OCI-LY3 (cell line): ENCODE data around the gene KHSRP.

Source experiments
- H2AFZ ChIP-seq: fragments of 200-600, 300-600 bp; shearing (Covaris generic); 2 replicates; pipeline ENCODE4 v1.6.0; 2014; ENCODE audit warnings: antibody characterized with exemption, low read depth, low read length
- H3K27ac ChIP-seq: fragments of 200-600, 300-600 bp; sonication (generic); 2 replicates; pipeline ENCODE4 v1.5.1; 2014; ENCODE audit warnings: mild to moderate bottlenecking, low read length, moderate library complexity, mixed read lengths
- H3K27me3 ChIP-seq: fragments of 200-600, 300-600 bp; sonication (generic); 2 replicates; pipeline ENCODE4 v1.6.1; 2014; ENCODE audit warnings: low read depth, low read length, mixed read lengths
- H3K36me3 ChIP-seq: fragments of 200-600, 300-600 bp; sonication (generic); replicated peaks from 2 replicates; pipeline ENCODE3; 2014; ENCODE audit warnings: low read depth, low read length, mixed read lengths
- H3K4me1 ChIP-seq: fragments of 300-600, 200-600 bp; sonication (generic); 2 replicates; pipeline ENCODE4 v1.6.1; 2014; ENCODE audit warnings: low read length, mixed read lengths
- H3K4me2 ChIP-seq: fragments of 200-600, 300-600 bp; sonication (generic); 2 replicates; pipeline ENCODE4 v1.6.1; 2014; ENCODE audit warnings: low read length, mixed read lengths
- H3K4me3 ChIP-seq: fragments of 300-600, 200-600 bp; sonication (generic); 2 replicates; pipeline ENCODE4 v1.5.1; 2014; ENCODE audit warnings: antibody characterized with exemption, mild to moderate bottlenecking, low read length, moderate library complexity
- H3K79me2 ChIP-seq: fragments of 300-600, 200-600 bp; shearing (Covaris generic); 2 replicates; pipeline ENCODE4 v1.6.1; 2014; ENCODE audit warnings: mild to moderate bottlenecking, low read length, mixed read lengths
- H3K9ac ChIP-seq: fragments of 300-600, 200-600 bp; shearing (Covaris generic); 2 replicates; pipeline ENCODE4 v1.6.0; 2014; ENCODE audit warnings: mild to moderate bottlenecking, low read length, moderate library complexity
- H3K9me3 ChIP-seq: fragments of 200-600, 300-600 bp; shearing (Covaris generic); 2 replicates; pipeline ENCODE4 v1.6.1; 2014; ENCODE audit warnings: low read length, mixed read lengths; ENCODE audit not compliant: insufficient read depth
- H4K20me1 ChIP-seq: fragments of 200-600, 300-600 bp; sonication (generic); 2 replicates; pipeline ENCODE4 v1.6.1; 2016; ENCODE audit warnings: low read length, mixed read lengths; ENCODE audit not compliant: insufficient read depth
- CTCF ChIP-seq: fragments of 200-600, 300-600 bp; sonication (generic); IDR thresholded peaks from 2 replicates; pipeline ENCODE4 v1.5.1; 2014; ENCODE audit warnings: antibody characterized with exemption, low read length, low read depth
- EZH2phosphoT487 ChIP-seq: fragments of 200-600 bp; shearing (Covaris generic); IDR thresholded peaks from 2 replicates; pipeline ENCODE4 v1.6.1; 2018; ENCODE audit warnings: antibody characterized with exemption, mixed run types, low read depth

The KHSRP gene

DNA sequence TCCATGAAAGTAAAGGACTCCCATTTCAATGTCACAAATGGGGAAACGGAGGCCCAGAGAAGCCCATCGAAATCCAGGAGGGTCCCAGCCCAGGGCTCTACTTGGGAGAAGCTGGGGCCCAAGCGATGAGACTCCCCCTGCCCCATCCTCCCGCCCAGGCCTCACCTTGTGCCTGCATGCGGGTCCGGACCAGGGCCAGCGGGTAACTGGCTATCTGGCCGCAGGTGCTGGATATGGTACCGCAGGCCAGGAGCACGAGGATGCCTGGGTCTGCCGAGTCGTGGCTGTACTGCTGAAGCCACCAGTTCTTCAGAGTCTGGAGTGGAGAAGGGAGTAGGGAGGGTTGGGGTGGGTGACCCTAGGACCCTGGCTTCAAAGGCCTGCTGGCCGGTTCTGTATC, 19.4 kb upstream of the KHSRP start:
- H3K27me3 ChIP-seq, result no peaks in the 10 kb centered on the region
- H3K9me3 ChIP-seq, result no peaks in the 10 kb centered on the region
- no peak overlapping the region for H3K27ac ChIP-seq
- H3K4me3 ChIP-seq, result no peak overlapping the region
- H3K9ac ChIP-seq, result no peak overlapping the region
- H3K4me2 ChIP-seq, result no peak overlapping the region
- H4K20me1 ChIP-seq, result no peaks in the 10 kb centered on the region
- H3K79me2 ChIP-seq, result no peaks in the 10 kb centered on the region
- peaks cover 35% of the 10 kb centered on the region for H3K36me3 ChIP-seq
- no peak for TF ChIP-seq EZH2phosphoT487
- no peak for TF ChIP-seq CTCF
- no peaks in the 10 kb centered on the region for H3K4me1 ChIP-seq
- H2AFZ ChIP-seq, result no peak overlapping the region

DNA sequence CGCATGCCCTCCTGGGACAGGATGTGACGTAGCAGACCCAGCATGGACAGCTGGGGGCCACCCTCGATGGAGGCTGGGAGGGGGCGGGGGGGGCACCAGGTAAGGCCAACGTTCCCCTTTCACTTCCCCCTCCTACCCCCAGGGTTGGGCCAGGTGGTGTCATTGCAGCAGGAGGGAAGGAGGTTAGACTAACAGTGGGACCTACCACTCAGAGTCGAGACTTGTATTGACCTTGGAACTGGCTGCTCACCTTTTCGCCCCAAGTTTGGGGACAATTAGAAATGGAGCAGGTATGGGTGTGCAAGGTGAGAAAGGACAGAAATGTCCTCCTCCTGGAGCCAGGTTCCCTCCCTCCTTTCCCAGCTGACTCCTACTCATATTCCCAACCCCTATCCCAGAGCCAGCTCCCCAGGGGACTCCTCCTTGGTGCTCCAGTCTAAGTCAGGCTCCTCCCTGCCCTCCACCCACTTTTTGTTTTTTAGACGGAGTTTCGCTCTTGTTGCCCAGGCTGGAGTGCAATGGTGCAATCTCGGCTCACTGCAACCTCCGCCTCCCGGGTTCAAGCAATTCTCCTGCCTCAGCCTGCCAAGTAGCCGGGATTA, 17.6 kb upstream of the KHSRP start:
- Histone ChIP-seq H3K36me3 (peaks cover 30% of the 10 kb centered on the region), H3K27me3 (no peaks in the 10 kb centered on the region), H3K79me2 (no peaks in the 10 kb centered on the region), H3K9ac (no peak overlapping the region), H3K27ac (no peak overlapping the region), H3K4me2 (no peak overlapping the region), H3K4me1 (no peaks in the 10 kb centered on the region), H2AFZ (no peak overlapping the region), H4K20me1 (no peaks in the 10 kb centered on the region), H3K4me3 (no peak overlapping the region), H3K9me3 (no peaks in the 10 kb centered on the region)
- TF ChIP-seq CTCF, result no peak
- no peak for TF ChIP-seq EZH2phosphoT487

DNA sequence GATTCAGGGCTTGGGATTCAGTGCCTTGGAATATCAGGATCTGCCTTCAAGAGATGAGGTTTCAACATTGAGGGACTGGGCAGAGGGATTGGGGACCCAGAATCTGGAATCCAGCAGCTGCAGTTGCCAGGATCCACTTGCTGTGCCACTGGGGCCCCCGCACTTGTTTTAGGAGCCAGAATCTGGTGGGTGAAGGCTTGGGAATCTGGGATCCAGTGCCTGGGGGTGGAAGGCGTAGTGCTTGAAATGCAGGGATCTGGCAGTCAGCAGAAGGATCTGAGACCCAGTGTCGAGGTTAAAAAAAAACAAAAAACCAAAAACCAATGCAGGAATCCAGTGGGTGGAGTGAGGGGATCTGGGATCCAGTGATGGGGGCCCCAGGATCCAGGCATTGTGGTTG, 16.3 kb upstream of the KHSRP start:
- Histone ChIP-seq H2AFZ (no peak overlapping the region), H3K79me2 (no peaks in the 10 kb centered on the region), H3K9me3 (no peaks in the 10 kb centered on the region), H3K27me3 (no peaks in the 10 kb centered on the region), H4K20me1 (no peaks in the 10 kb centered on the region), H3K27ac (no peak overlapping the region), H3K4me3 (no peak overlapping the region), H3K9ac (no peak overlapping the region), H3K4me1 (no peaks in the 10 kb centered on the region), H3K4me2 (no peak overlapping the region), H3K36me3 (peaks cover 21% of the 10 kb centered on the region)
- TF ChIP-seq CTCF (no peak), EZH2phosphoT487 (no peak)

DNA sequence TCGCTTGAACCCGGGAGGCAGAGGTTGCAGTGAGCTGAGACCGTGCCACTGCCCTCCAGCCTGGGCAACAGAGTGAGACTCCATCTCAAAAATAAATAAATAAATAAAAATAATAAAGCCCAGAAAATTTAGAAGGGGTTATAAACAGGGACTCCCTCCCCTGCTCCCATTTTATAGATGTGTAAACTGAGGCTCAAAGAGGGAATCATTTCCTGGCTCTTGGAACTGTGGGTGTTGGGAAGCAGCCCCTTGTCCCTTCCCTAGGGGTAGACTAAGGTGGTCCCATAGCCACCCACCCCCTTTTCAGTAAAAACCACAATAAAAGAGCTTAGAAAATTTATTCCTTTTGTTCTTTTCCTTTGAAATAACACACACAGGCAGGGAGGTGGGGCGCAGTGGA, 15.1 kb upstream of the KHSRP start:
- H3K4me1 ChIP-seq, result no peaks in the 10 kb centered on the region
- H3K27ac ChIP-seq, result no peak overlapping the region
- no peak overlapping the region for H3K9ac ChIP-seq
- no peaks in the 10 kb centered on the region for H4K20me1 ChIP-seq
- H3K4me2 ChIP-seq, result no peak overlapping the region
- TF ChIP-seq CTCF, result no peak
- TF ChIP-seq EZH2phosphoT487, result no peak
- H3K9me3 ChIP-seq, result no peaks in the 10 kb centered on the region
- no peaks in the 10 kb centered on the region for H3K79me2 ChIP-seq
- H2AFZ ChIP-seq, result no peak overlapping the region
- H3K4me3 ChIP-seq, result no peak overlapping the region
- peaks cover 13% of the 10 kb centered on the region for H3K36me3 ChIP-seq
- no peaks in the 10 kb centered on the region for H3K27me3 ChIP-seq
